GM12875 (cell line): ENCODE measurements around the gene SLC22A13.
"Not testable (repeated sequence)": the region's sequence is repeated elsewhere in the genome, so short reads cannot be mapped to it uniquely, and the experiment has no call there.

Experiments used
- H3K4me3 ChIP-seq: one replicate; pipeline ENCODE4 v1.5.1; 2011; ENCODE audit warnings: low read depth, low read length, control low read depth
- CTCF ChIP-seq: IDR thresholded peaks from 2 replicates; pipeline ENCODE4 v1.5.1; 2011; ENCODE audit warnings: low read depth, mild to moderate bottlenecking, control low read depth, inconsistent platforms, low read length, moderate library complexity, borderline replicate concordance; ENCODE audit not compliant: insufficient read depth

Gene SLC22A13

GRCh38 chr3:38229036-38229435, 36.6 kb upstream of the SLC22A13 start:
- no peak for TF ChIP-seq CTCF

GRCh38 chr3:38232701-38233100, 32.9 kb upstream of the SLC22A13 start:
- no peak overlapping the region for H3K4me3 ChIP-seq
- no peak for TF ChIP-seq CTCF

More at GRCh38 chr3:38229036-38229435, 36.6 kb upstream of the SLC22A13 start:
- H3K4me3 ChIP-seq, result no peak overlapping the region

GRCh38 chr3:38235466-38235865, 30.1 kb upstream of the SLC22A13 start:
- no peak overlapping the region for H3K4me3 ChIP-seq
- no peak for TF ChIP-seq CTCF

- no peak for TF ChIP-seq CTCF
Measured at GRCh38 chr3:38238416-38239008, 27.1 kb upstream of the SLC22A13 start.

GRCh38 chr3:38242812-38243211, 22.8 kb upstream of the SLC22A13 start:
- not testable (repeated sequence) for H3K4me3 ChIP-seq

More at GRCh38 chr3:38238416-38239008, 27.1 kb upstream of the SLC22A13 start:
- H3K4me3 ChIP-seq, result no peak overlapping the region

GRCh38 chr3:38245930-38246329, 19.7 kb upstream of the SLC22A13 start:
- no peak for TF ChIP-seq CTCF
- H3K4me3 ChIP-seq, result no peak overlapping the region

GRCh38 chr3:38247366-38248035, 18.1 kb upstream of the SLC22A13 start:
- H3K4me3 ChIP-seq, result no peak overlapping the region
- TF ChIP-seq CTCF, result no peak
